Liver (tissue), 3 donors: ENCODE results near the gene ERC2.

Experiments used
- FOXA1 ChIP-seq: IDR thresholded peaks from 2 replicates; pipeline ENCODE4 v1.6.1; 2016; ENCODE audit warnings: antibody characterized with exemption
- NR2F2 ChIP-seq: IDR thresholded peaks from 2 replicates; pipeline ENCODE4 v1.6.1; 2016; ENCODE audit warnings: antibody characterized with exemption
- SP1 ChIP-seq: IDR thresholded peaks from 2 replicates; pipeline ENCODE4 v1.6.1; 2018; ENCODE audit warnings: antibody characterized with exemption, mild to moderate bottlenecking
- TAF1 ChIP-seq: conservative IDR thresholded peaks from 2 replicates; pipeline ENCODE4 v1.6.1; 2016; ENCODE audit warnings: antibody characterized with exemption, mild to moderate bottlenecking
- YY1 ChIP-seq: IDR thresholded peaks from 2 replicates; pipeline ENCODE4 v1.6.1; 2016; ENCODE audit warnings: antibody characterized with exemption, mild to moderate bottlenecking
- TF ChIP-seq, protein P1 (sequence below): fragments of 150-350 bp; IDR thresholded peaks from 2 replicates; pipeline ENCODE4 v1.5.1; 2017; ENCODE audit warnings: improper control_type of control experiment, low read depth, low read length; ENCODE audit not compliant: missing input control
- TF ChIP-seq, protein P2 (sequence below): IDR thresholded peaks from 2 replicates; pipeline ENCODE4 v1.6.1; 2016; ENCODE audit warnings: antibody characterized with exemption
- TF ChIP-seq, protein P3 (sequence below): IDR thresholded peaks from 2 replicates; pipeline ENCODE4 v1.6.1; 2016; ENCODE audit warnings: antibody characterized with exemption, mild to moderate bottlenecking
- TF ChIP-seq, protein P4 (sequence below): IDR thresholded peaks from 2 replicates; pipeline ENCODE4 v1.6.1; 2016; ENCODE audit warnings: antibody characterized with exemption
- donor health status: healthy.
- donor health status: healthy.

DNA sequence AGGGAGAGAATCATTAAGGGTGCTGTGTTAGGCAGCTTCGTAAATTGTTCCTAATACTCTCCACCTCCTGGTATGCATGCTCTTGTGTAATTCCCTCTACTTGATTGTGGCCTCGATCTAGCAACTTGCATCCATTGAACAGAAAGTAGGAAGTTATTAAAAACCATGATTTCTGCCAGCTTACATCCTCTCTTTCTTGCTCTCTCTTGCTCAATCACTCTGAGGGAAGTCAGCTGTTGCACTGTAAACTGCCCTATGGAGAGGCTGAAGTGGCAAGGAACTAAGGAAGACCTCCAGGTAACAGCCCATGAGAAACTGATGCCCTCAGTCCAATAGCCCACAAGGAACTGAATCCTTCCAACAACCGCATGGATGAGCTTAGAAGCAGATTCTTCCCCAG is 92.6 kb downstream of the ERC2 start:
- TF ChIP-seq, protein P1, sequence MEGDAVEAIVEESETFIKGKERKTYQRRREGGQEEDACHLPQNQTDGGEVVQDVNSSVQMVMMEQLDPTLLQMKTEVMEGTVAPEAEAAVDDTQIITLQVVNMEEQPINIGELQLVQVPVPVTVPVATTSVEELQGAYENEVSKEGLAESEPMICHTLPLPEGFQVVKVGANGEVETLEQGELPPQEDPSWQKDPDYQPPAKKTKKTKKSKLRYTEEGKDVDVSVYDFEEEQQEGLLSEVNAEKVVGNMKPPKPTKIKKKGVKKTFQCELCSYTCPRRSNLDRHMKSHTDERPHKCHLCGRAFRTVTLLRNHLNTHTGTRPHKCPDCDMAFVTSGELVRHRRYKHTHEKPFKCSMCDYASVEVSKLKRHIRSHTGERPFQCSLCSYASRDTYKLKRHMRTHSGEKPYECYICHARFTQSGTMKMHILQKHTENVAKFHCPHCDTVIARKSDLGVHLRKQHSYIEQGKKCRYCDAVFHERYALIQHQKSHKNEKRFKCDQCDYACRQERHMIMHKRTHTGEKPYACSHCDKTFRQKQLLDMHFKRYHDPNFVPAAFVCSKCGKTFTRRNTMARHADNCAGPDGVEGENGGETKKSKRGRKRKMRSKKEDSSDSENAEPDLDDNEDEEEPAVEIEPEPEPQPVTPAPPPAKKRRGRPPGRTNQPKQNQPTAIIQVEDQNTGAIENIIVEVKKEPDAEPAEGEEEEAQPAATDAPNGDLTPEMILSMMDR = no peak
- TF ChIP-seq, protein P2, sequence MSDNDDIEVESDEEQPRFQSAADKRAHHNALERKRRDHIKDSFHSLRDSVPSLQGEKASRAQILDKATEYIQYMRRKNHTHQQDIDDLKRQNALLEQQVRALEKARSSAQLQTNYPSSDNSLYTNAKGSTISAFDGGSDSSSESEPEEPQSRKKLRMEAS = no peak
- no peak for TF ChIP-seq YY1
- no peak for TF ChIP-seq NR2F2
- no peak for TF ChIP-seq SP1
- TF ChIP-seq, protein P3, sequence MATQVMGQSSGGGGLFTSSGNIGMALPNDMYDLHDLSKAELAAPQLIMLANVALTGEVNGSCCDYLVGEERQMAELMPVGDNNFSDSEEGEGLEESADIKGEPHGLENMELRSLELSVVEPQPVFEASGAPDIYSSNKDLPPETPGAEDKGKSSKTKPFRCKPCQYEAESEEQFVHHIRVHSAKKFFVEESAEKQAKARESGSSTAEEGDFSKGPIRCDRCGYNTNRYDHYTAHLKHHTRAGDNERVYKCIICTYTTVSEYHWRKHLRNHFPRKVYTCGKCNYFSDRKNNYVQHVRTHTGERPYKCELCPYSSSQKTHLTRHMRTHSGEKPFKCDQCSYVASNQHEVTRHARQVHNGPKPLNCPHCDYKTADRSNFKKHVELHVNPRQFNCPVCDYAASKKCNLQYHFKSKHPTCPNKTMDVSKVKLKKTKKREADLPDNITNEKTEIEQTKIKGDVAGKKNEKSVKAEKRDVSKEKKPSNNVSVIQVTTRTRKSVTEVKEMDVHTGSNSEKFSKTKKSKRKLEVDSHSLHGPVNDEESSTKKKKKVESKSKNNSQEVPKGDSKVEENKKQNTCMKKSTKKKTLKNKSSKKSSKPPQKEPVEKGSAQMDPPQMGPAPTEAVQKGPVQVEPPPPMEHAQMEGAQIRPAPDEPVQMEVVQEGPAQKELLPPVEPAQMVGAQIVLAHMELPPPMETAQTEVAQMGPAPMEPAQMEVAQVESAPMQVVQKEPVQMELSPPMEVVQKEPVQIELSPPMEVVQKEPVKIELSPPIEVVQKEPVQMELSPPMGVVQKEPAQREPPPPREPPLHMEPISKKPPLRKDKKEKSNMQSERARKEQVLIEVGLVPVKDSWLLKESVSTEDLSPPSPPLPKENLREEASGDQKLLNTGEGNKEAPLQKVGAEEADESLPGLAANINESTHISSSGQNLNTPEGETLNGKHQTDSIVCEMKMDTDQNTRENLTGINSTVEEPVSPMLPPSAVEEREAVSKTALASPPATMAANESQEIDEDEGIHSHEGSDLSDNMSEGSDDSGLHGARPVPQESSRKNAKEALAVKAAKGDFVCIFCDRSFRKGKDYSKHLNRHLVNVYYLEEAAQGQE = no peak
- no peak for TF ChIP-seq FOXA1
- no peak for TF ChIP-seq TAF1
- TF ChIP-seq, protein P4, sequence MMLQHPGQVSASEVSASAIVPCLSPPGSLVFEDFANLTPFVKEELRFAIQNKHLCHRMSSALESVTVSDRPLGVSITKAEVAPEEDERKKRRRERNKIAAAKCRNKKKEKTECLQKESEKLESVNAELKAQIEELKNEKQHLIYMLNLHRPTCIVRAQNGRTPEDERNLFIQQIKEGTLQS = no peak
